ENCODE measurements around the gene TRHDE.

The TRHDE gene

GRCh38 chr12:72295101-72295500 lies 22.9 kb downstream of the TRHDE start:
- Histone ChIP-seq H3K23ac (ENCODE audit: low read length) (no peak overlapping the region), H3K27me3 (ENCODE audit: insufficient read depth, low read length) (no peaks in the 10 kb centered on the region), H3K4ac (ENCODE audit: low read depth, low read length) (no peak overlapping the region), H3K79me2 (ENCODE audit: control insufficient read depth, insufficient read depth, low read length, poor library complexity) (no peaks in the 10 kb centered on the region), H3K18ac (ENCODE audit: low read length) (no peak overlapping the region), H2BK12ac (ENCODE audit: low read length) (no peak overlapping the region), H3K4me2 (ENCODE audit: low read length) (no peak overlapping the region), H3K27ac (ENCODE audit: low read depth, low read length) (no peak overlapping the region), H3K4me3 (ENCODE audit: low read depth, low read length) (no peak overlapping the region), H4K12ac (ENCODE audit: low read depth, low read length) (no peak overlapping the region), H2AK5ac (ENCODE audit: low read length) (no peak overlapping the region), H3K14ac (ENCODE audit: low read length) (no peak overlapping the region), H3K36me3 (ENCODE audit: control insufficient read depth in 1 of 2, insufficient read depth in 2 of 2, low read length in 2 of 2) (no peaks in the 10 kb centered on the region), H3K9ac (ENCODE audit: low read length) (no peak overlapping the region), H3K4me1 (ENCODE audit: control insufficient read depth in 1 of 2, insufficient read depth in 2 of 2, low read length in 2 of 2) (no peaks in the 10 kb centered on the region), H3K79me1 (ENCODE audit: low read length) (no peaks in the 10 kb centered on the region), H2BK120ac (ENCODE audit: insufficient read depth, low read length, poor library complexity) (no peak overlapping the region), H3K9me3 (ENCODE audit: insufficient read depth, low read depth, low read length) (peaks cover 5% of the 10 kb centered on the region), H4K8ac (ENCODE audit: low read depth, low read length) (no peak overlapping the region), H2BK5ac (ENCODE audit: low read depth, low read length, poor library complexity) (no peak overlapping the region), H4K91ac (ENCODE audit: low read depth, low read length) (no peak overlapping the region), H2AFZ (ENCODE audit: insufficient read depth, low read length, poor library complexity) (no peak overlapping the region)
- no peak for DNase-seq
- WGBS (ENCODE audit: extremely low coverage, insufficient coverage, insufficient read length), result no CpG with 5 or more reads among the region's 8 CpGs

- no peak overlapping the region for H4K12ac ChIP-seq (ENCODE audit: low read depth, low read length)
- H4K8ac ChIP-seq (ENCODE audit: low read depth, low read length), result no peak overlapping the region
- H3K4ac ChIP-seq (ENCODE audit: low read depth, low read length), result no peak overlapping the region
- no peaks in the 10 kb centered on the region for H3K36me3 ChIP-seq (ENCODE audit: control insufficient read depth in 1 of 2, insufficient read depth in 2 of 2, low read length in 2 of 2)
- no peaks in the 10 kb centered on the region for H3K79me2 ChIP-seq (ENCODE audit: control insufficient read depth, insufficient read depth, low read length, poor library complexity)
- no peak overlapping the region for H2AFZ ChIP-seq (ENCODE audit: insufficient read depth, low read length, poor library complexity)
- no peak overlapping the region for H3K4me2 ChIP-seq (ENCODE audit: low read length)
- no peak overlapping the region for H3K4me3 ChIP-seq (ENCODE audit: low read depth, low read length)
- DNase-seq, result no peak
- no peak overlapping the region for H2AK5ac ChIP-seq (ENCODE audit: low read length)
- no peaks in the 10 kb centered on the region for H3K4me1 ChIP-seq (ENCODE audit: control insufficient read depth in 1 of 2, insufficient read depth in 2 of 2, low read length in 2 of 2)
- no peak overlapping the region for H3K18ac ChIP-seq (ENCODE audit: low read length)
- no peak overlapping the region for H3K23ac ChIP-seq (ENCODE audit: low read length)
- no peak overlapping the region for H3K14ac ChIP-seq (ENCODE audit: low read length)
- no CpG with 5 or more reads among the region's 2 CpGs for WGBS (ENCODE audit: extremely low coverage, insufficient coverage, insufficient read length)
- no peak overlapping the region for H2BK5ac ChIP-seq (ENCODE audit: low read depth, low read length, poor library complexity)
- H2BK120ac ChIP-seq (ENCODE audit: insufficient read depth, low read length, poor library complexity), result no peak overlapping the region
- peaks cover 5% of the 10 kb centered on the region for H3K9me3 ChIP-seq (ENCODE audit: insufficient read depth, low read depth, low read length)
- H2BK12ac ChIP-seq (ENCODE audit: low read length), result no peak overlapping the region
- no peak overlapping the region for H4K91ac ChIP-seq (ENCODE audit: low read depth, low read length)
- no peak overlapping the region for H3K9ac ChIP-seq (ENCODE audit: low read length)
- H3K79me1 ChIP-seq (ENCODE audit: low read length), result no peaks in the 10 kb centered on the region
- H3K27me3 ChIP-seq (ENCODE audit: insufficient read depth, low read length), result no peaks in the 10 kb centered on the region
- no peak overlapping the region for H3K27ac ChIP-seq (ENCODE audit: low read depth, low read length)
These were observed 23.6 kb downstream of the TRHDE start for GRCh38 chr12:72295744-72296143.

DNA sequence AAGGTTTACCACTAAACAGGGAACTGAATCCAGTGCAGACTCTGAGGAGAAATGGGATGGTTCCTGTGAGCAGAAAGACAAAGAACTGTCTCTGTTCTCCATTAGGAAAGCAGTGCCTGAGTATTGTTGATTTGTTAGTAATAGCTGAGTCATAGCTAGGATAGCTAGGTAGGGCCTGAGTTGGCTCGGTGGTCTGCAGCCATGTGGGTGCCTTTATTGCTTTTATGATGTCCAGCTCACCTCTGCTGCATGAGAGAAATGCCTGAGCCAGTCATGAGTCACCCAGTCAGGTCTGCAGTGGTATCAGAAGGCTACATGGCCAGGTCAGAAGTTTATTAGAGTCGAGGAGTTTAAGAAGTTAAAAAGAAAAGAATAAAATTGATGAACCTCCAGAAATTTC lies 24.2 kb downstream of the TRHDE start:
- DNase-seq, result peak in 1 of 2 donors; percentile 16
- Histone ChIP-seq H4K12ac (ENCODE audit: low read depth, low read length) (no peak overlapping the region), H3K18ac (ENCODE audit: low read length) (no peak overlapping the region), H3K79me1 (ENCODE audit: low read length) (no peaks in the 10 kb centered on the region), H2BK120ac (ENCODE audit: insufficient read depth, low read length, poor library complexity) (no peak overlapping the region), H3K4me3 (ENCODE audit: low read depth, low read length) (no peak overlapping the region), H4K8ac (ENCODE audit: low read depth, low read length) (no peak overlapping the region), H3K27me3 (ENCODE audit: insufficient read depth, low read length) (no peaks in the 10 kb centered on the region), H2AK5ac (ENCODE audit: low read length) (no peak overlapping the region), H3K4me2 (ENCODE audit: low read length) (no peak overlapping the region), H3K14ac (ENCODE audit: low read length) (no peak overlapping the region), H3K27ac (ENCODE audit: low read depth, low read length) (no peak overlapping the region), H2BK5ac (ENCODE audit: low read depth, low read length, poor library complexity) (no peak overlapping the region), H3K9ac (ENCODE audit: low read length) (no peak overlapping the region), H3K4ac (ENCODE audit: low read depth, low read length) (no peak overlapping the region), H2AFZ (ENCODE audit: insufficient read depth, low read length, poor library complexity) (no peak overlapping the region), H4K91ac (ENCODE audit: low read depth, low read length) (no peak overlapping the region), H3K36me3 (ENCODE audit: control insufficient read depth in 1 of 2, insufficient read depth in 2 of 2, low read length in 2 of 2) (no peaks in the 10 kb centered on the region), H3K79me2 (ENCODE audit: control insufficient read depth, insufficient read depth, low read length, poor library complexity) (no peaks in the 10 kb centered on the region), H3K4me1 (ENCODE audit: control insufficient read depth in 1 of 2, insufficient read depth in 2 of 2, low read length in 2 of 2) (no peaks in the 10 kb centered on the region), H3K23ac (ENCODE audit: low read length) (no peak overlapping the region), H3K9me3 (ENCODE audit: insufficient read depth, low read depth, low read length) (peaks cover 5% of the 10 kb centered on the region), H2BK12ac (ENCODE audit: low read length) (no peak overlapping the region)
- no CpG with 5 or more reads among the region's 2 CpGs for WGBS (ENCODE audit: extremely low coverage, insufficient coverage, insufficient read length)

- Histone ChIP-seq H4K8ac (ENCODE audit: low read depth, low read length) (no peak overlapping the region), H2BK12ac (ENCODE audit: low read length) (no peak overlapping the region), H4K12ac (ENCODE audit: low read depth, low read length) (no peak overlapping the region), H2BK120ac (ENCODE audit: insufficient read depth, low read length, poor library complexity) (no peak overlapping the region), H3K9me3 (ENCODE audit: insufficient read depth, low read depth, low read length) (peaks cover 5% of the 10 kb centered on the region), H3K18ac (ENCODE audit: low read length) (no peak overlapping the region), H3K27ac (ENCODE audit: low read depth, low read length) (no peak overlapping the region), H2AK5ac (ENCODE audit: low read length) (no peak overlapping the region), H3K4me2 (ENCODE audit: low read length) (no peak overlapping the region), H3K27me3 (ENCODE audit: insufficient read depth, low read length) (no peaks in the 10 kb centered on the region), H3K36me3 (ENCODE audit: control insufficient read depth in 1 of 2, insufficient read depth in 2 of 2, low read length in 2 of 2) (no peaks in the 10 kb centered on the region), H3K4ac (ENCODE audit: low read depth, low read length) (no peak overlapping the region), H2AFZ (ENCODE audit: insufficient read depth, low read length, poor library complexity) (no peak overlapping the region), H3K79me1 (ENCODE audit: low read length) (no peaks in the 10 kb centered on the region), H3K23ac (ENCODE audit: low read length) (no peak overlapping the region), H2BK5ac (ENCODE audit: low read depth, low read length, poor library complexity) (no peak overlapping the region), H4K91ac (ENCODE audit: low read depth, low read length) (no peak overlapping the region), H3K4me3 (ENCODE audit: low read depth, low read length) (no peak overlapping the region), H3K4me1 (ENCODE audit: control insufficient read depth in 1 of 2, insufficient read depth in 2 of 2, low read length in 2 of 2) (no peaks in the 10 kb centered on the region), H3K14ac (ENCODE audit: low read length) (no peak overlapping the region), H3K9ac (ENCODE audit: low read length) (no peak overlapping the region), H3K79me2 (ENCODE audit: control insufficient read depth, insufficient read depth, low read length, poor library complexity) (no peaks in the 10 kb centered on the region)
- WGBS (ENCODE audit: extremely low coverage, insufficient coverage, insufficient read length), result no CpG with 5 or more reads among the region's 3 CpGs
- DNase-seq, result no peak
These were observed 25.5 kb downstream of the TRHDE start for GRCh38 chr12:72297666-72298065.

Data from trophoblast cell (in vitro differentiated cells and primary cell).